Raji (cell line): ENCODE data around the gene DNAI4.

Experiments
- POLR2A ChIP-seq: IDR thresholded peaks from 2 replicates; pipeline ENCODE4 v1.6.1; 2011; ENCODE audit warnings: low read depth, low read length, control low read depth; ENCODE audit not compliant: insufficient read depth

The DNAI4 gene

GRCh38 chr1:66873111-66873510 is 51.5 kb downstream of the DNAI4 start:
- TF ChIP-seq POLR2A, result no peak

DNA sequence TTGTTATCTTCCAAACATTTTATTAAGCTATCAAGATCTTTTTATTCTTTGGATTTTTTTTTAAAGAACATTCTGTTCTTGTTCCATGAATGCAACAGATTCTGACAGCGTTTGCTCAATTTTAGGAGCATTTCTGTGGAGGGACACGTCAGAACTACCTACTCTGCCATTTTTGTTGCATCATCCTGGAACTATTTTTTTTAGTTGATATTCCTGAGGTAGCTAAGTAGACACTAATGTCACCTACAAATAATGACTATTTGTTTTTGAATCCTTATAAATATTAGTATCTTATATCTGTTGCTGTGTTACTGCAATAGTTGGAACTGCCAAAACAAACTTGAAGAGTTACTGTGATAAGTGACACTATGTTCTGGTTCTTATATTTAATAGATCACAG is 57.2 kb downstream of the DNAI4 start:
- no peak for TF ChIP-seq POLR2A

- TF ChIP-seq POLR2A, result no peak
Observed at GRCh38 chr1:66860529-66860928, 64.1 kb downstream of the DNAI4 start.

- no peak for TF ChIP-seq POLR2A
Observed at GRCh38 chr1:66853379-66853778, 71.3 kb downstream of the DNAI4 start.

- no peak for TF ChIP-seq POLR2A
Observed at GRCh38 chr1:66852870-66853269, 71.8 kb downstream of the DNAI4 start.

GRCh38 chr1:66850989-66851388 is 73.7 kb downstream of the DNAI4 start:
- TF ChIP-seq POLR2A, result no peak

GRCh38 chr1:66848193-66848592 is 76.5 kb downstream of the DNAI4 start:
- no peak for TF ChIP-seq POLR2A

DNA sequence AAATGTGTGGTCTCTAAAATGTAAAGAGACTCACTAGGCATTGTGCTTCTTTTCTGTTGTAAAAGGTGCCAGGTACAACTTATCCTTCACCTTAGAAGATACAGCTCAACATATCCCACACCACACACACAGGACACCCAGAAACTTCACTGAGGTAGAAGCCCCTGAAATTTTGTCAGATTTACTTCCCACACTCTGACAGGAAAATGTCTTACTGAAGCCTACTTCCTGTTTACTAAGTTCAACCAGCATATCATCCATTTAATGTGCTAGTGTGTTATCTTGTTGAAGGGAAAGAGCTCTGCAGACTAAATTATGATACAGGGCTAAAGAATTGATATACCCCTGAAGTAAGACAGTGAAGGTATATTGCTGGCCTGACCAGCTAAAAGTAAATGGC is 83.7 kb downstream of the DNAI4 start:
- TF ChIP-seq POLR2A, result no peak

- TF ChIP-seq POLR2A, result no peak
Observed at GRCh38 chr1:66834926-66835325, 89.7 kb downstream of the DNAI4 start.

- no peak for TF ChIP-seq POLR2A
Observed at GRCh38 chr1:66833112-66833511, 91.5 kb downstream of the DNAI4 start.

DNA sequence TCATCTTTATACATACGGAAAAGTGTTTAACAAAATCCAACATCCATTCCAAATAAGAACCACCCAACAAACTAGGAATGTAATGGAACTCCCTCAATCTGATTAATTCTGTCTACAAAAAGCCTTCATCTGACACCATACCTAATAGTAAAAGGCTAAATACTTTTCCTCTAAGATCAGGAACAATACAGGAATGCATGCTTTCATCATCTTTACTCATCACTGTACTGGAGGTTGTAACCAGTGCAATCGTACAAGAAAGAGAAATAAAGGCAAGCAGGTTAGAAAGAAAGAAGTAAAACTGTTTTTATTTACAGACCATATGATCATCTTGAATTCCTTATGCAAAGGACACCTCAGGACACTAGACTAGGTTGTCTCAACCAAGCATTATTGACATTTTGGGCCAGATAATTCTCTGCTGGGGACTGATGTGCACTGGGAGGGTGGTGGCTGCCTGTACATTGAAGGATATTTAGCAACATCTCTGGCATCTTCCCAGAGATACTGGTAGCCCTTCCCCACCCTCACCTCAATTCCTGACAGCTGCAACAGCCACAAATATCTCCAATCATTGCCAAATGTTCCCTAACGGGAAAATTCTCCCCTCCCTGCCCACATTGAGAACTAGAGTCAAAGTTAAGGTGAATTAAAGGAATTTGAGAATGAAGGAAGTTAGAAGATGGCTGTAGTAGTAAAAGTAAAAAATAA is 93.0 kb downstream of the DNAI4 start:
- TF ChIP-seq POLR2A, result no peak

DNA sequence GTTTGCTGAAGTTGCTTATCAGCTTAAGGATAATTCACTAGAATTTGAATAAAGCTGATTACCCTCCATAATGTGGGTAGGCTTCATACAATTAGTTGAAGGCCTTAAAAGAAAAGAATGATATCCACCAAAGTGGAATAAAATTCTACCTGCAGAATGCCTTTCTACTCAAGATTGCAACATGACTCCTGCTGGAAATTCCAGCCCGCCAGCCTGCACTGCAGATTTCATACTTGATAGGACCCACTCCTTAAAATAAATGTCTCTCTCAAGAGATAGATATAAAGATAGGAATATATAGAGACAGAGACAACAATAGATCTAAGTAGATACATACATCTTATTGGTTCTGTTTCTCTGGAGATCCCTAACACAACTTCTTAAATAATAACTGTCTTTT is 99.9 kb downstream of the DNAI4 start:
- no peak for TF ChIP-seq POLR2A

DNA sequence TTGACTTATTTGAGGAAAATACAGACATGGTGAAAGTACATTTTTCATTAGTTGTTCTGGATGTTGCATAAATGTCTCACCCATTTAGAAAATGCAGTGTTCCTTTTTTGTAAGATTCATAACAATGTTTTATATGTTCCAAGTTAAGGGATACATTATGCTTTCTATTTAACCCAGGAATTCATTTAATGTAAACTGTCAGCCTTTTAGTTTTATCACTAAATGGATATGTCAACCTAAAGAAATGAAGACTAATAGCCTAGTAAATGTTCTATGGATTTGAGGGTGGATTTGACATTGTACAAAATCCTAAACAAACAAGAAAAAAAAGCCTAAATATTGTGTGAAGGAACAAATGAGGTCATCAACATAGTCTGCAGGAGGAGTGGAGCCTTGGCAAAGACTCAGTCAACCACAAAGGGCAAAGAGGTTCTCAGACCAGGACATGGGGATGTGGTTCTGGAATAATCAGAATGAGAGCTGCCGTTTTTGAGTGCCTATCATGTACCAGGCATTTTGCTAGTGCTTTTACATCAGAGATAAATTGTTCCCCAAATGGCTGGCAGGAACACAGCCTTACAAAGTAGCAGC is 114.8 kb downstream of the DNAI4 start:
- TF ChIP-seq POLR2A, result no peak

DNA sequence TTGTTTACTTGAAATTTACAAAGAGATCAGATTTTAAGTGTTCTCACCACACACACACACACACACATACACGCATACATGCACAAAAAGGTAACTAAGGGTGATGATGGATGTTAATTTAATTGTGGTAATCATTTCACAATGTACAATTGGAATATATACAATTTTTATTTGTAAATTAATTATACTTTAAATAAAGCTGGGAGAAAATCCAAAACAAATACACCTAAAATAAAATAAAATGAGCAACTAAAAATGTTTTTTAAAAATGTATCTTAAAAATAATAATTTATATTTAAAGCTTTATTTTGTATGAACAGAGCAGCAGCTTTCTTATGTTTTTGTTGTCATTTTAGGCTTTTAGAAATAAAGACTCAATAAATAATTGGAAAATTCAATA is 115.4 kb downstream of the DNAI4 start:
- no peak for TF ChIP-seq POLR2A

DNA sequence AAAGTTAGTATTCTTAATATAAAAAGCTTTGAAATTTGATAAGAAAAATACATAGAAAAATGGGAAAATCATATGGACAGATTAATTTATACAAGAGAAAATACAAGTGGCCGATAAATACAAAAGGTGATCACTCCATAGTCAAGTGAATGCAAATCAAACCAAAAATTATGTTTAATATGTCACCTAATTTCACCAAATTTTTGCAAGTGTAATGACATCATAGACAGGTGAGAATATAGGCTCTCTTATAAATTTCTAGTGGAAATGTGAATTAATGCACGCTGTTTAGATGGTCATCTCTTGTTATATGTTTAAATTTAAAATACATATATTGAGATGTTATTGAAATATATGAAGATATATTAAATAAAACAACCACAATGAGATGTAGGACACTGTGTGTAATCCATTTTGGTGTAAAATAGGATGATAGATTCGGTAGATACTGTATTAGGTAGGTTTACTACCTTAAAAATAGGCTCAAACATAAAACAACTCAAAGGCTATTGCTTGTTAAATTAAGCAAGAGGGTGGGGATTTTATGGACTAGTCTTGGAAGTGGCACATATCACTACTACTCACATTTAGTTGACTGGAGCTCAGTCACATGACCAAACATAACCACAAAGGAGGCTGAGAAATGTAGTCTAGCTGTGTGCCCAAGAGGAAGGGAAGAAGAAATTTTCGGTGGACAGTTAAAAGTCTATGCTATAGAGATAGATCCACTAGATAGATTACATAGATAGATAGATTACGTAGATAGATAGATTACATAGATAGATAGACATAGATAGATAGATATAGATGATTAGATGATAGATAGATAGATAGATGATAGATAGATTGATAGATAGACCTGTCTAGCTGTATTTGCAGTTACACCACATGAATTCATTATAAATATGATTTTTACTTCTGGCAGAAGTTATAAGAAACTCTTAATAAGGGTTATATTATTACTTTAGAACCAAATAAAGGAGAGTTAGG is 132.7 kb downstream of the DNAI4 start:
- no peak for TF ChIP-seq POLR2A
